HepG2 (cell line): ENCODE data around the gene RPS2. TPM values are rescaled to one million over a fixed set of nuclear protein-coding genes. Genes with fewer than 3 reads are reported as not detected.

Experiments
- CHD2 ChIP-seq: IDR thresholded peaks from 2 replicates; pipeline ENCODE4 v1.6.1; 2011; ENCODE audit warnings: low read depth, low read length, improper control_type of control experiment
- EED ChIP-seq: sonication (generic); formaldehyde crosslinking; IDR thresholded peaks from 2 replicates; pipeline ENCODE4 v1.5.0; 2020; ENCODE audit warnings: mild to moderate bottlenecking, missing genetic modification reagents
- EP300 ChIP-seq, 3 experiments: sonication (generic) in 1 of 3; formaldehyde crosslinking in 1 of 3; IDR thresholded peaks; 2 replicates each; pipeline versions ENCODE4 v1.5.1 to v1.6.1; 2011 to 2020; ENCODE audit warnings: low read depth in 2 of 3, low read length in 2 of 3, borderline replicate concordance in 1 of 3, improper control_type of control experiment in 1 of 3, mild to moderate bottlenecking in 1 of 3, missing genetic modification reagents in 1 of 3, moderate library complexity in 1 of 3
- GABPA ChIP-seq, 2 experiments: IDR thresholded peaks; 2 replicates each; pipeline ENCODE4 v1.6.1; 2011 to 2016; ENCODE audit warnings: low read depth in 2 of 2, low read length in 1 of 2, missing biosample characterization in 1 of 2, missing genetic modification characterization in 1 of 2
- HOXA7 ChIP-seq: sonication (generic); formaldehyde crosslinking; IDR thresholded peaks from 2 replicates; pipeline ENCODE4 v1.8.1; 2022; ENCODE audit warnings: mild to moderate bottlenecking, missing genetic modification reagents, moderate library complexity
- JDP2 ChIP-seq: sonication (generic); formaldehyde crosslinking; IDR thresholded peaks from 2 replicates; pipeline ENCODE4 v1.8.1; 2022; ENCODE audit warnings: missing genetic modification reagents, borderline replicate concordance
- KLF12 ChIP-seq: sonication (generic); formaldehyde crosslinking; IDR thresholded peaks from 2 replicates; pipeline ENCODE4 v1.4.0; 2020; ENCODE audit warnings: missing genetic modification reagents, borderline replicate concordance
- MTA3 ChIP-seq: sonication (generic); formaldehyde crosslinking; IDR thresholded peaks from 2 replicates; pipeline ENCODE4 v1.4.0; 2020; ENCODE audit warnings: missing genetic modification reagents
- MTF2 ChIP-seq: sonication (generic); formaldehyde crosslinking; IDR thresholded peaks from 2 replicates; pipeline ENCODE4 v1.5.0; 2020; ENCODE audit warnings: missing genetic modification reagents, borderline replicate concordance
- NFIC ChIP-seq: IDR thresholded peaks from 2 replicates; pipeline ENCODE4 v1.6.1; 2012; ENCODE audit warnings: mild to moderate bottlenecking, low read length, inconsistent platforms
- RFX1 ChIP-seq: fragments of 450-650 bp; IDR thresholded peaks from 2 replicates; pipeline ENCODE4 v1.6.1; 2017
- RFXAP ChIP-seq: sonication (generic); formaldehyde crosslinking; IDR thresholded peaks from 2 replicates; pipeline ENCODE4 v1.4.0; 2020; ENCODE audit warnings: missing genetic modification reagents, borderline replicate concordance
- SAFB2 ChIP-seq: sonication (generic); formaldehyde crosslinking; IDR thresholded peaks from 2 replicates; pipeline ENCODE4 v1.5.1; 2020; ENCODE audit warnings: missing genetic modification reagents, low read depth, mild to moderate bottlenecking, borderline replicate concordance
- SIX4 ChIP-seq: sonication (generic); formaldehyde crosslinking; IDR thresholded peaks from 2 replicates; pipeline ENCODE4 v1.4.0; 2020; ENCODE audit warnings: missing genetic modification reagents
- SP5 ChIP-seq: IDR thresholded peaks from 2 replicates; pipeline ENCODE4 v1.6.1; 2016; ENCODE audit warnings: low read depth, borderline replicate concordance
- TARDBP ChIP-seq: sonication (generic); formaldehyde crosslinking; IDR thresholded peaks from 2 replicates; pipeline ENCODE4 v1.8.0; 2022; ENCODE audit warnings: mild to moderate bottlenecking, missing genetic modification reagents
- U2AF2 ChIP-seq: fragments of 200-400 bp; formaldehyde crosslinking; IDR thresholded peaks from 2 replicates; pipeline ENCODE4 v1.6.1; 2017; ENCODE audit warnings: low read depth, mild to moderate bottlenecking, low read length
- ZFP37 ChIP-seq: sonication (generic); formaldehyde crosslinking; IDR thresholded peaks from 2 replicates; pipeline ENCODE4 v1.4.0; 2020; ENCODE audit warnings: missing genetic modification reagents, borderline replicate concordance
- ZNF230 ChIP-seq: sonication (generic); formaldehyde crosslinking; IDR thresholded peaks from 2 replicates; pipeline ENCODE4 v1.4.0; 2020; ENCODE audit warnings: mild to moderate bottlenecking, missing genetic modification reagents
- ZNF44 ChIP-seq: sonication (generic); formaldehyde crosslinking; IDR thresholded peaks from 2 replicates; pipeline ENCODE4 v1.5.1; 2020; ENCODE audit warnings: mild to moderate bottlenecking, missing genetic modification reagents
- ZNF569 ChIP-seq: sonication (generic); formaldehyde crosslinking; IDR thresholded peaks from 2 replicates; pipeline ENCODE4 v1.5.0; 2020; ENCODE audit warnings: mild to moderate bottlenecking, missing genetic modification reagents, moderate library complexity, borderline replicate concordance
- ZNF616 ChIP-seq: sonication (generic); formaldehyde crosslinking; IDR thresholded peaks from 2 replicates; pipeline ENCODE4 v1.5.0; 2020; ENCODE audit warnings: low read depth, mild to moderate bottlenecking, missing genetic modification reagents
- ZNF670 ChIP-seq: sonication (generic); formaldehyde crosslinking; IDR thresholded peaks from 2 replicates; pipeline ENCODE4 v1.8.0; 2022; ENCODE audit warnings: mild to moderate bottlenecking, missing genetic modification reagents, borderline replicate concordance
- polyA plus RNA-seq, 8 experiments: library from polyadenylated mRNA; depleted of rRNA in 3 of 8; stranded (reverse) in 7 of 8; unstranded in 1 of 8; fragments of >200 nt; fragmentation: Illumina TruSeq in 4 of 8; extraction: Trizol in 4 of 8; gene quantifications; 2 replicates each; pipeline versions ENCODE4 v1.2.1 to v1.2.3, GENCODE V29; 2011 to 2016; ENCODE audit warnings: low read depth in 4 of 8, missing spikeins in 1 of 8, mixed read lengths in 1 of 8; ENCODE audit not compliant: insufficient read depth in 1 of 8
- total RNA-seq, 5 experiments: library from RNA; depleted of rRNA; stranded (reverse); fragments of >200 nt; fragmentation: Illumina TruSeq; extraction: Trizol; gene quantifications; 2 replicates each; pipeline ENCODE4 v1.2.3, GENCODE V29; 2016; ENCODE audit warnings: low read depth in 1 of 5
- TF ChIP-seq, protein P1 (sequence below): IDR thresholded peaks from 2 replicates; pipeline ENCODE4 v1.6.1; 2016; ENCODE audit warnings: low read depth, borderline replicate concordance
- TF ChIP-seq, protein P2 (sequence below): sonication (generic); formaldehyde crosslinking; IDR thresholded peaks from 2 replicates; pipeline ENCODE4 v1.4.0; 2020; ENCODE audit warnings: missing genetic modification reagents
- TF ChIP-seq, protein P3 (sequence below): sonication (generic); formaldehyde crosslinking; IDR thresholded peaks from 2 replicates; pipeline ENCODE4 v1.4.0; 2020; ENCODE audit warnings: missing genetic modification reagents
- TF ChIP-seq, protein P4 (sequence below): sonication (generic); formaldehyde crosslinking; IDR thresholded peaks from 2 replicates; pipeline ENCODE4 v1.4.0; 2020; ENCODE audit warnings: low read depth, mild to moderate bottlenecking, missing genetic modification reagents

RPS2 gene
- total and polyA plus RNA-seq, 2 of the 13 experiments (the other 11 are each of a cell fraction or from before 2014, with no cell fraction given) = 1,908 to 4,514 TPM

DNA sequence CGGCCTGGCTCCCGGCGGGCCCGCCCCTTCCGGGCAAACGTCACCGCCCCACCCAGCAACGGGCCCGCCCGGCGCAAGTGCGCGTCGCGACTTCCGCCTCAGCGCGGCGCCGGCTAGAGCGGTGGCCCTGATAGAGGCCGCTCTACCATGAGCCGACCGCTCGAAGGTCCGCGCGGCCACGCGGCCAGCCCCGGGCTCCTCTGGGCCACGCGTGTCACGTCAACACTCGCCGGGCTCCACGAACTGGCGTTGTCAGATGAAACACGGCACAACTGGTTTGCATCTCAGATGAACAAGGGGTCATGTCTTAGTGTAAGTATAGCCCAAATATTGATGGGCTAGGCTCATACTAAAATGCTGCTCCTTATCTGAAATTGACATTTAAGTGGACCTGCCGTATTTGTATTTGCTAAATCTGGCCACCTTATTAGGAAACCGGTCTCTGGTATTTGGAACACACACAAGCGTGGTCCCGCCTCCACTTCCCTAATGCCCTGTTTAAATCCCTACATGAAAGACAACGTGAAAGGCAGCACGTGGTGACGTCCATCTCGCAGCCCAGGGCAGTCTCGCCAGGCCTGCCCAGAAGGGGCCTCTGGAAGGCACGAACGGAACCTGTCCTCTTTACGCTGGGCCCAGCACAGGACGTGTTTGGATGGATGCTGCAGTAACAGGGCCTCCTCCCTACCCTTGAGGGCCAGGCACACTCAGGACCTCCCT, 45.3 kb upstream of the RPS2 start, which contains the start of gene ZNF598 (continued):
- TF ChIP-seq EP300 (IDR thresholded peaks at IDR 0.05; ENCODE audit: low read depth in 2 of 2, low read length in 2 of 2) (no peak), EP300 (CRISPR knock-in tag; IDR thresholded peaks at IDR 0.05; ENCODE audit: borderline replicate concordance) (no peak), NFIC (no peak), TARDBP (CRISPR knock-in tag) (peak; percentile 28; the same call in 1 of the 2 replicates), ZNF670 (CRISPR knock-in tag) (peak; percentile 73; the same call in 1 of the 2 replicates), RFX1 (no peak), U2AF2 (no peak), ZNF616 (CRISPR knock-in tag) (peak; percentile 34; the same call in 1 of the 2 replicates), GABPA (IDR thresholded peaks at IDR 0.05; ENCODE audit: low read depth, low read length) (peak; percentile 89), GABPA (CRISPR knock-in tag; IDR thresholded peaks at IDR 0.05; ENCODE audit: low read depth) (peak; percentile 87), ZNF569 (no peak), SIX4 (no peak), CHD2 (no peak), SAFB2 (CRISPR knock-in tag) (no peak), RFXAP (CRISPR knock-in tag) (peak; percentile 80), MTA3 (no peak), JDP2 (CRISPR knock-in tag) (no peak), MTF2 (no peak), KLF12 (CRISPR knock-in tag) (peak; percentile 71; the same call in 1 of the 2 replicates), ZFP37 (no peak), SP5 (CRISPR knock-in tag) (peak; percentile 34; the same call in 1 of the 2 replicates), EED (CRISPR knock-in tag) (no peak), HOXA7 (CRISPR knock-in tag) (no peak), ZNF44 (CRISPR knock-in tag) (no peak), ZNF230 (CRISPR knock-in tag) (0 out of 2 replicates have a peak, but pooled peaks have one; percentile 17)
- TF ChIP-seq, protein P1, sequence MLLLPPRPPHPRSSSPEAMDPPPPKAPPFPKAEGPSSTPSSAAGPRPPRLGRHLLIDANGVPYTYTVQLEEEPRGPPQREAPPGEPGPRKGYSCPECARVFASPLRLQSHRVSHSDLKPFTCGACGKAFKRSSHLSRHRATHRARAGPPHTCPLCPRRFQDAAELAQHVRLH (CRISPR knock-in tag) = peak; percentile 61; the same call in 1 of the 2 replicates
- TF ChIP-seq, protein P2, sequence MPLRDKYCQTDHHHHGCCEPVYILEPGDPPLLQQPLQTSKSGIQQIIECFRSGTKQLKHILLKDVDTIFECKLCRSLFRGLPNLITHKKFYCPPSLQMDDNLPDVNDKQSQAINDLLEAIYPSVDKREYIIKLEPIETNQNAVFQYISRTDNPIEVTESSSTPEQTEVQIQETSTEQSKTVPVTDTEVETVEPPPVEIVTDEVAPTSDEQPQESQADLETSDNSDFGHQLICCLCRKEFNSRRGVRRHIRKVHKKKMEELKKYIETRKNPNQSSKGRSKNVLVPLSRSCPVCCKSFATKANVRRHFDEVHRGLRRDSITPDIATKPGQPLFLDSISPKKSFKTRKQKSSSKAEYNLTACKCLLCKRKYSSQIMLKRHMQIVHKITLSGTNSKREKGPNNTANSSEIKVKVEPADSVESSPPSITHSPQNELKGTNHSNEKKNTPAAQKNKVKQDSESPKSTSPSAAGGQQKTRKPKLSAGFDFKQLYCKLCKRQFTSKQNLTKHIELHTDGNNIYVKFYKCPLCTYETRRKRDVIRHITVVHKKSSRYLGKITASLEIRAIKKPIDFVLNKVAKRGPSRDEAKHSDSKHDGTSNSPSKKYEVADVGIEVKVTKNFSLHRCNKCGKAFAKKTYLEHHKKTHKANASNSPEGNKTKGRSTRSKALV (CRISPR knock-in tag) = no peak
- TF ChIP-seq, protein P3, sequence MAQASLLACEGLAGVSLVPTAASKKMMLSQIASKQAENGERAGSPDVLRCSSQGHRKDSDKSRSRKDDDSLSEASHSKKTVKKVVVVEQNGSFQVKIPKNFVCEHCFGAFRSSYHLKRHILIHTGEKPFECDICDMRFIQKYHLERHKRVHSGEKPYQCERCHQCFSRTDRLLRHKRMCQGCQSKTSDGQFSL (CRISPR knock-in tag) = no peak
- TF ChIP-seq, protein P4, sequence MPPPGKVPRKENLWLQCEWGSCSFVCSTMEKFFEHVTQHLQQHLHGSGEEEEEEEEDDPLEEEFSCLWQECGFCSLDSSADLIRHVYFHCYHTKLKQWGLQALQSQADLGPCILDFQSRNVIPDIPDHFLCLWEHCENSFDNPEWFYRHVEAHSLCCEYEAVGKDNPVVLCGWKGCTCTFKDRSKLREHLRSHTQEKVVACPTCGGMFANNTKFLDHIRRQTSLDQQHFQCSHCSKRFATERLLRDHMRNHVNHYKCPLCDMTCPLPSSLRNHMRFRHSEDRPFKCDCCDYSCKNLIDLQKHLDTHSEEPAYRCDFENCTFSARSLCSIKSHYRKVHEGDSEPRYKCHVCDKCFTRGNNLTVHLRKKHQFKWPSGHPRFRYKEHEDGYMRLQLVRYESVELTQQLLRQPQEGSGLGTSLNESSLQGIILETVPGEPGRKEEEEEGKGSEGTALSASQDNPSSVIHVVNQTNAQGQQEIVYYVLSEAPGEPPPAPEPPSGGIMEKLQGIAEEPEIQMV (CRISPR knock-in tag) = peak; percentile 64; the same call in 1 of the 2 replicates
